Endometrium (tissue), 2 donors: ENCODE measurements around the gene SERPINB10.

ENCODE experiments used
- FAIRE-seq: peaks from 2 replicates; lab custom pipeline; 2012; peaks lifted over from hg19 to GRCh38; lab: Jason Lieb, UNC
- donor health status: control.
- donor health status: control.

Gene SERPINB10

DNA sequence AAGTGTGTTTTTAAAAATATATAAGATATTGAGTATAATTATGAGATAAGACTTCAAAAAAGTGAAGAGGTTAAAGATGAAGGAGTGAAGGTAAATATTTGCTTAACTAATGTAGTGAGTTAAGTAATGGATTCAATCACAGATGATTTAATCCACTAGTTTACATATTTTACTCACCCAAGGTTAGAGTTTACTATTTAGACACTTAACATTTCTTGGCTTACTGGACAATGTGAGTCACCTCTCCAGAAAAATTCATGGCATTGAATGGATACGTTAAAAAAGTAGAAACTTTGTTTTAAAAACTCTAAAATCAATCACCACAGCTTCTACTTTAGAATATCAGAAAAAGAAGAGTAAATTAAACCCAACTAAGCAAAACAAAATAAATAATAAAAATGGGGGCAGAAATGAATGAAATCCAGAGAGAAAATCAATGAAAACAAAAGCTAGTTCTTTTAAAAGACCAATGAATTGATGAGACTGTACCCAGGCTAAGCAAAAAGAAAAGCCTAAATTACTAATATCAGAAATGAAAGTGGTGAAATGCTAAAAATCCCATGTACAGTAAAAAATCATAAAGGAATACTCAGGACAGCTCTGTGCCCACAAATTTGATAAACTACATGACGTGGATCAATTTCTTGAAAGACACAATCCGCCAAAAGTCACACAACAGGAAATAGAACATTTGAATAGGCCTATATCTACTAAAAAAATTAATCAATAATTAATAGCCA lies 39.5 kb downstream of the SERPINB10 start:
- FAIRE-seq, result no peak

DNA sequence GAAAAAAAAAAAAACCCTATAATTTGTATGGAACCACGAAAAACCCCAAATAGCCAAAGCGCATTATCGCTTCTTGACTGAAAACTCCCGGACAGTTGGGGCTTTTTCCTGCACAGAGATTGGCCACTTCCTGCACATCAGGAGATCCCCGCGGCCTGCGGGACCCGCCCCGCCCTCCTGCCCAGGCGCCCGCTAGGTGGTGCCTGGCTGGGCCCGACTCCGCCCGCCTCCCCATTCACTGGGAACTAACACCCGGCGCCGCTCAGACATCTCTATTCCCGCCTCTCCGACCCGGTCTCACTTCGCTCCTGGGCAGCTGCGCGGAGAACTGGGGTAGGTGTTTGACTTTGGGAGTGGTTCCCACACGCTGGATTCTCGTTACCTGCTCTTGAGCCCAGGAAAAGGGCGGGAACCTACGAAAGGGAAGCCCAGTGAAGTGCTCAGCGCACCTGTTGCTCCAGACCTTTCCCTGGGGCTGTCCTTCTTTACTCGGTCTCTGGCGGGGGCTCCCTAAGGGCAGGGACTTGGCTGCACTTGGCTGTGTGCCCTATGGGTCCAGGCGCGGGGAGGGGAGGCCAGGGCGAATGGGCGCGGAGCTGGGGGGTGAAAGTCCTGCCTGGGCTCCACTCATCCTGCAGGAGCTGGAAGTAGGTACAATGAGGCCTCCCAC lies 41.4 kb downstream of the SERPINB10 start, which contains the start of gene HMSD:
TSS of gene HMSD (plus strand) at position 234 of the 670 bp plus-strand sequence. CDS start 4,155 bp downstream, outside the sequence.
- FAIRE-seq, result no peak

DNA sequence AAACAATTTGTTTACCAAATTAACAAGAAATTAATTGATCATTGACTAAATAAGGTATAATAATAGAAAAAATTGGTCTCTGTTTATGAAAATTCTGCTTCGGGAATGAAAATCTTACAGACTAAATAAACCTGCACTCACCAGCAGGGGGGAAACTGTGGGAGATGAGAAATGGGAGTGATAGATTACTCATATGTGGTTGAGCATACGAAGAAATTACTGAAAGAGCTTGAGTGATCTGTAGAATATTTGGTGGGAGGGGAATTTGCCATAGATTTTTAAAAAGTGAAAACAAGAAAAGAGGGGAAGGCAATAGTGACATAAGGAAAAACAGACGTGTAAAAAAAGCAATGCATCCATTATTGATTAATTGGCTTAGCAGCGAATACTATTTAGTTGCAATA lies 43.5 kb downstream of the SERPINB10 start:
- FAIRE-seq, result no peak

DNA sequence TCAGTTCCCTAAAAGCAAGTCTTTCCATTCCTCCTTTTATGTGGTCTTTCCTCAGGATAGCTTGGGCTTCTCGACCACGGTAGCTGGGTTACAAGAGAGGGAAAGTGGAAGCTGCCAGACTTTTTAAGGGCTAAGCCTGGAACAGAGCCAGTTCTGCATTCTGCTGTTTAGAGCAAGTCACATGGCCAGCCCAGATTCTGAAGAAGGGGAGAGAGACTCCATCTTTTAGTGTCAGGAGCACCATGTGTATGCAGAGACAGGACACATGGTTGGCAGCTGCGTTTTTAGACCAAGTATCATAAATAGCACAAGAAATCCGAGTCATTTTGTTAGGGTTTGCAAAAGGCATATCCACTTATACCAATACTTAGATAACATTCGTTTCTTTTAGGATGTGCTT lies 46.1 kb downstream of the SERPINB10 start:
- no peak for FAIRE-seq

DNA sequence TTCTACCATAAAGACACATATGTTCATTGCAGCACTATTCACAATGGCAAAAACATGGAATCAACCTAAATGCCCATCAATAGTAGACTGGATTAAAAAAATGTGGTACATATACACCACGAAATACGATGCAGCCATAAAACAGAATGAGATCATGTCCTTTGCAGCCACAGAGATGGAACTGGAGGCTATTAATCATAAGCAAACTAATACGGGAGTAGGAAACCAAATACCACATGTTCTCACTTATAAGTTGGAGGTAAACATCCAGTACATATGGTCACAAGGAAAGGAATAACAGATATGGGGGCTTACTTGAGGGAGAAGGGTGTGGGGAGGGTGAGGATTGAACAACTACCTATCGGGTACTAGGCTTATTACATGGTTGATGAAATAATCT lies 49.0 kb downstream of the SERPINB10 start:
- no peak for FAIRE-seq

DNA sequence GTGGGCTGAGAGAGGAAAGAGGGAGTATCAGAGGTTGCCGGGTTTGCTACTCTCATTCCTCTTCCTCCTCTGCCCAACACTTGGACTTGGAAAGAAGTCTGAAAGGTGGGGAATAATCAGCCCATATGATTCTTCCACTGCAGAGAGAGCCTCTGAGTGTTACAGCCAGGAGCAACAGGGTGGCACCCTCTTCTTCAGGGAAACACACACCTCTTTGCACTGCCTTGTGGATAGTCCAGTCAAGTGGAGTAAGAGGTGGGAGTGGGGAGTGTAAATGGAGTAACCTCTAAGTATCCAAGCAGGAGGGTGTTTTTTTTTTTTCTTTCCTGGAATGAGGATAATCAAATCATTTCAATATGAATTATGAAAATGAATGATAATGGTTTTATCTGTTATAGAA lies 53.1 kb downstream of the SERPINB10 start:
- FAIRE-seq, result no peak

DNA sequence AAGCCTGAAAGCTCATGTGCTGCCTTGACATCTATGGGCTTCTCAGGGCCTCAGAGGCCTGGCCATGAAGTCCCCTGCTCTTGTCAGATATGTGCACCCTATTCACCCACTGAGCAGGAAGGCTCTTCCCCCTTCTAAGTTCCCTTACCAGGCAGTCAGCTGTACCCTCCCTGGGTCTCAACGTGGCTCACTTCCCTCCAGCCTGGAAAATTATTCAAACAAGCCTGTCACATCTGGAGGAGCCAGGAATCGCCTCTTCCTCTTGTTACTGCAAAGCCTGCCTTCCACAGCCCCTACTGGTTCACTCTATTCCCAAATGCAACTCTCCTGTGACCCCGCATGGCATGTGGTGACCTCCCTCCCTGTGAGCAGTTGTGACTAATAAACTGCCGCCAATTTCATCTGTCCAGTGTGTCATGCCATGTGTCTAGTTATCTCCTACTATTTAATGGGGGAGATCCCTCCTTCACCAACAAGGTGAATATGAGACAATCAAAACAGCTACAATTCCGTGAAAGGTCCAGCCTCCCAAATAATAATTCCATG lies 53.8 kb downstream of the SERPINB10 start:
- no peak for FAIRE-seq

DNA sequence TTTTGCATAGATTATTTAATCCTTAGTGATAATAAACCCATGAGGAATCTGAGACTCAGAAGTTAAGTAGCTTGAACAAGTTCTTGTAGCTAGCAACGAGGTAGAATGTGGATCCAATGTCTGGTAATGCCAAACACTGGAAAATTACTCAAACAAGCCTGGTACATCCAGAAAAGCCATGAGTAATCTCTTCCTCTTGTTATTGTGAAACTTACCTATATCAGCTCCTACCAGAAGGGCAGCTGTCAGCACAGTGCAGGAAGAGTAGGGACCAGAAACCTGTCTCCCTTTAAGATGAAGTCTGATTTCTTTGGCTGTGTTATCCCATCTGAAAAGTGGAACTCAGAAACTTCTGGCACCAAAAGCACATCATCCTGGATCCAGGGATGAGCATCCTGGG lies 54.4 kb downstream of the SERPINB10 start:
- no peak for FAIRE-seq

DNA sequence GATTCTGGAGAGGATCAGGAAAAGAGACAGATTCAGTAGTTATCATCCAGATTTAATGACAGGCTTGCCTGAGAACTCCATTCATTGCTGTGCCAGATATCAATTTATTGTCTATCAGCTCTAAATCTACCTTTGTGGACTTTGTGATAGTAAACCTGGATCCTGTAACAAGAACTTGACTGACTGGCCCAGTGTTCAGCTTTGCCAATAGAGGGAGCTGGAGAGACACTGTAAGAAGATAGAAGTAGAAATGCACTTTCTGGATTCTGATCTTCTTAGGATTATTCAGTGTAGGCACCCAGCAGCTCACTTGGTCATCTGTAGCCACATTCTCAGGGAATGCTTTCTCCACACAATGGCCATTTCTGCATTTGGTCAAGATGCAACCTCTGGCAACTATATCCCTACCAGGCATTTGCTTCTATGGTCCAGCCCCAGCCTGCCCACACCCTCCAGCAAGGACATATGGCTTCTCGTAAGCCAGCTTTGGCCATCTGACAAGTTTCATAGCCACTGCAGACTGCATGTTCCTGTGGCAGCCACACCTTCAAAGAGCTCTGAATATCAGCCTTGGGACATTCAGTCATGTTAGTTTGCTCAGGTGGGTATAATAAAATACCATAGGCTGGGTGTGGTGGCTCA lies 56.0 kb downstream of the SERPINB10 start:
- no peak for FAIRE-seq

DNA sequence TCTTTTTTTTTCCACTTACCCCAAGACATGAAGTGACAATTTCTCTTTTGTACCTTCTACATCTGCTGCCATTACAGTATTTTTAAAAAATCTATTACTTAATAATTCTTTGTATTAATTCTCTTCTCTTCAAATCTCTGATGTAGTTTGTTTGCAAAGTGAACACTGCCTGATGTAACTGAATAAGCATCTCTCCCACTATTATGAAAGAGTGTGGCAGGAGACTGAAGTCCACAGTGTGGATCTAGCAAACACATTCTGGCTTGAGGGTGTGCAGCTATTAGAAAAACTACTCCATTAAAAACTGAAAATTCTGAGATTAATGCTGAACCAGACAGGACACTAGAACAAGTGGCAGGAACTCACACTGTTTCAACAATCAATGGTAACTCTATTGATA lies 57.1 kb downstream of the SERPINB10 start:
- no peak for FAIRE-seq

DNA sequence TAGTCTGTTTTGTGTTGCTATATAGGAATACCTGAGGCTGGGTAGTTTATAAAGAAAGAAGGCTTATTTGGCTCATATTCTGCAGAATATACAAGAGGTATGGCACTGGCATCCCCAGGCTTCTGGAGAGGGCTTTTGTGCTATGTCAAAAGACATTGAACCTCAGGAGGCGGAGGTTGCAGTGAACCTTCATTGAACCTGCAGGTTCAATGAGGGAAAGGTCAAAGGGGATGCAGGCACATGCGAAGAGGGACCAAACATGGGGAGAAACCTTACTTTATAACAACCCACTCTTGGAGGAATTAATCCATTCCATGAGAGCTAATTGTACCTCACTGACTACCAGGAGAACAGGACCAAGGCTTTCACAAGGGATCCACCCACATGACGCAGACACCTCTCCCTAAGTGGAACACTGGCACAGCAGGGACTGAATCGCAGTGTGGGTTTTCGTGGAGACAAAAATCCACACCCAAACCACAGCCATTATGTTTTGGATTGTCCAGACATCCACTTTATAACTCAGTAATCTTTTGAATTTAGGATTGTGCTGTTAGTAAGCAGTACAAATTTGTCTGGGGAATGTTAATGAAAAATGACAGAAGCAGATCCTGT lies 58.1 kb downstream of the SERPINB10 start:
- FAIRE-seq, result no peak

DNA sequence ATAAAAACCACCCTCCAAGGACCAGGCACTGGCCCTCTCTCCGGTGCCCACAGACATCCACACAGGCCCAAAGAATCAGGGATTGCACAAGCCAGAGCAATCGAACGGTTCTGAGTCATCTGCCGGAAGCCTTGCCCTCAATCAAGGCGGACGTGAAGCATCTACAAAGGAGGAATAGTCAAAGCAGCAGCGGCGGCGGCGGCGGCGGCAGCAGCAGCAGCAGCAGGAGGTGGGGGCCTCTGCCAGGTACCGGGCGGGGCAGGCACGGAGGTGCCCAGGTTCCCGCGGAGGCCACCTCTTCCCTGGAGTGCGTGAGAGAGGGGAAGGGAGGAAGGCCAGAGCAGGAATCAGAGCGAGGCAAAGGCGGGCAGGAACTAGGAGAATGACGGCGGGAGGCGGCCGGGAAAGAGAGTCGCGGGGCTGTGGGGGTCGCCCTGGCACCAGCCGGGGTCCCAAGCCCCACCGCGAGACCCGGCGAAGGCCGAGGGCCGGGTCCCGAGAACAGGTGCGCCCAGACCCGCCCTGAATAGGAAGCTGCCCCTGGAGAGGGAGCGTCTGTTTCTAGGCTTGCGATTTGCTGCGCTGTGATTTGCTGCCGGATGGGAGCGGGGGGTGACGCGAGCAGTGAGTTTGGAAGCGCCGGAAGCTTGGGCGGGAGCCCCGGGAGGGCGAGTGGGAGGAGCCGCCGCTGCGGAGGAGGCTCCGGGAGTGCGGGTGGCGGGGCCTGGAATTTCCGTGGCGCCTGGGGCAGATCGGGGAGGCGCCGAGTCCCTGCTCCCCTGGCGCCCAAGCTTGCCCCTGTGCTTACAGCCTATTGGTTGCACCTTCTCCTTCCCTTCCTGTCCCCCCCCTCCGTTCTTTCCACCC lies 62.4 kb downstream of the SERPINB10 start, which contains the start of gene SERPINB8:
TSS of gene SERPINB8 (plus strand) at position 140 of the 867 bp plus-strand sequence. CDS start 8,228 bp downstream, outside the sequence.
- peak; percentile 54 for FAIRE-seq

DNA sequence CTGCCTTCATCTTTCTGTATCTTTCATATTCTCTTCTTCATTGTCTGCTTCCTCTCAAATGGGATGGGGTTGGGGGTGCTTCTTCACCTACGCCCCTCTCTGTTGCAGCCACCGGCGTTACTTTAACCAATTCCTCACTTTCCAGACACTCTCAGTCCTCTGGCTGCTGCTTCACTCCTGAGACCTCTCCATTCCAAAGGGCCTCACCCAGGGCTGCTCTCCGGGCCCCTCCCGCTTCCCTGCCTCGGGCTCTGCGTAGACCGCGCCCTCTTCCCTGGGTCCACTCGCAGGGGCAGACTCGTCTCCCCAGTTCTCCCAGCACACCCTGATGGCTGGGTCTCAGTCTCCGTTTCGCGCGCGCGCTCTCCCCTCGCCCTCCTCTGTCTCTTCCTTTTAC lies 63.0 kb downstream of the SERPINB10 start:
- FAIRE-seq, result no peak

DNA sequence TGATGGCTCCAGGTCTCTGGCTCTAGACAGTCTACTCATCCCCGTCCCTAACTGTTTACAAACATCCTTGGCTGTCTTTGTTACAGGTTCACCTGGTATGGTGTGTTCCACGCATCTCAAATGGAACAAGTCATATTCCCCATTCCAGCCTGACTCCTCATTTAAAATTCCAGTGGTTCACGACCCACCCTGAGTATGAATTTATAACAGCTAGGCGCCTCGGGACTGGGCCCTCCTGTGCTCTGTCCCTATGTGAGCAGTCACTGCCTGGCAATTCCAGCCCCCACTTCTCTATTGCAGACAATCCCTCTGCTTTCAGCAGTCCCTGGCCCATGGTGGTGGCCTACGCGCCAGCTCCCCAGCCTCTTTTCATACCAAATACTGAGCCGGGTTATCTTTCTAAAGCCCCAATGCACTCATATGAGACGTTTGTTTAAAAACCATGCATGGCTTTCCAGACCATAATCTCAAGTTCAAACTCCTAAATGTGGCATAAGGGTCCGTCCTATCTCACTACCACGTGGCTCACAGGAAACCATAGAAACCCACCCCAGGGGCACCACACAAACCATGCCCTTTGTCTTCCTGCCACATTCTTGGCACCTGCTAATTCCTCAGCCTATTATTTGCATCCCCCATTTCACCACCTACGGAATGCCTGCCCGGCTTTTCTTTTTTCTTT lies 63.7 kb downstream of the SERPINB10 start:
- no peak for FAIRE-seq

DNA sequence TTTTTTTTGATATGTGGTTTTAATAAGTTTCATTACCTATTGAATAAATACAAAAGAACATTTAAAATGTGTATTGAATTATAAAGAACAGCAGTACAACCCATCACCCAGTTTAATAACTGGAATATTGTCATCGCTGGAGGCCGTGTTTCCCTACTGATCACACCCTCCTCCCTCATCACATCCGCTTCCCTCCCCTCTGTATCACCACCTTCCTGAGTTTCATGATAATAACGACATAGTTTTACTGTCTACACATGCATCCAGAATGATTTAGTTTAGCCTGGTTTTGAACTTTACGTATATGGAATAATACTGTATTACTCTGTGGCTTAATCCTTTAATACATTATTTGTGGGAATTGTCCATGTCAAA lies 64.2 kb downstream of the SERPINB10 start:
- FAIRE-seq, result no peak

DNA sequence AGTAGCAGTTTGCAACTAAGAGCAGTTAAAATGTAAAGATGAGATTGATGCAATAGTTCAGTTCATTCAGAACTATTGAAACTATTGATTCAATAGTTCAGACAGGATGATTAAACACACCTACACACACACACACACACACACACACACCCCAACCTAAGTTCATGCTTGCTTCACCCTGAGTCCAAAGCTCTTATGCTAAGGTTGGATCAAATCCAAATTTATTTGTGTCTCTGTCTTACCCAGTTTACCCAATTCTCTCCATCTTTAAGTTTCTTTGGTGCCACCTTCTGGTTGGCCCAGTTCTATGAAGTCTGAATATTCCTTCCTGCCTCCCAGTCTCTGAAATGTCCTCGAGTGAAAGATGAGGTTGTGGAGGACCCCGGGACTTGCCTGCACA lies 67.2 kb downstream of the SERPINB10 start:
- no peak for FAIRE-seq

DNA sequence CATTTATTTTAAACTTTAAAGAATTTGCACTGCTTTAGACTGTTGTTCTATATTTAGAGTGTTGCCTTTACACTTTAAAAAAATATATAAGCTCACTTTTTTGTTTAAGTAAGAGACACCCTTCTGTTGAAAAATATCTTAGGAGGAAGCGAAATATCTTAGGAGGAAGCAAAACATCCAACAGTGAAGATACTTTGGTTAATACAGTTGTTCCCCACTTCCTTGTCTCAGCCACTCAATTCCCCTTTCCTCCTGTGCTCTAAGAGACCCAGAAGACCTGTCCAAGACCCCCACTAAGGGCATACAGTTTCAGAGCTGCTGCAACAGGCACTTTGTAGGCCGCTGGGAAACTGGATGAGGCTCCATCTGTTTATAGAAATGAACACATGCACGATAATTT lies 67.9 kb downstream of the SERPINB10 start:
- FAIRE-seq, result no peak

DNA sequence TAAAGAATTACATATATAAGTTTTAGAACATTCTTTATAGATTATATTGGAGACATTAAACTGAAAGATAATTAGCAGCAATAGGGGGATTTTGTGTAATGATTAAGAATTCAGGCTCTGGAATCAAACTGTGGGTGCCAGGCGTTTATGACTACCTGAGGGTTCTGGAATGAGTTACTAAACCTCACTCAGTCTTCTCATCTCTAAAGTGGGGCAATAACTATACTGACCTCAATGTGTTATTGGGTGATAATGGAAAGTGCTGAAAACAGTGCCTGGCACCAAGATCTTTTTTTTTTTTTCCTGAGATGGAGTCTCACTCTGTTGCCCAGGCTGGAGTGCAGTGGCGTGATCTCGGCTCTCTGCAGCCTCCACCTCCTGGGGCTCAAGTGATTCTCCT lies 69.3 kb downstream of the SERPINB10 start:
- FAIRE-seq, result no peak

DNA sequence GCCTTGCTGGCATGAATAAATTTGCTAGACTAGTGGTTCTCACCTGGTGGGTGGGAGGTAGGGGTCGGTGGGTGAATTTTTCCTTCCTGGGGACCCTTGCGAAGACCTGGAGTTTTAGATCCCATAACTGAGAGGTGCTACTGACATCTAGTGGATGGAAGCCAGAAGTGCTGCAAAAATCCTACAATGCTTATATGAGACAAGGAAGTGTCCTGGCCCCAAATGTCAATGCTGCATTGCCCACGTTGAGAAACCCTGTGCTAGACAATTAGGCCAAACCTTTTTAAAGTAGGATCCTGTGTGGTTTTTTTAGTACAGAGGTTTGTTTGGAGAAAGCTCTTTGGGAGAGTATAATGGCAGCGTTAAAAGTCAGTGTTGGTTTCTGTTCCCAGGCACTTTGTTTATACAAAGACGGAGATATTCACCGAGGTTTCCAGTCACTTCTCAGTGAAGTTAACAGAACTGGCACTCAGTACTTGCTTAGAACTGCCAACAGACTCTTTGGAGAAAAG lies 71.7 kb downstream of the SERPINB10 start:
- FAIRE-seq, result no peak

DNA sequence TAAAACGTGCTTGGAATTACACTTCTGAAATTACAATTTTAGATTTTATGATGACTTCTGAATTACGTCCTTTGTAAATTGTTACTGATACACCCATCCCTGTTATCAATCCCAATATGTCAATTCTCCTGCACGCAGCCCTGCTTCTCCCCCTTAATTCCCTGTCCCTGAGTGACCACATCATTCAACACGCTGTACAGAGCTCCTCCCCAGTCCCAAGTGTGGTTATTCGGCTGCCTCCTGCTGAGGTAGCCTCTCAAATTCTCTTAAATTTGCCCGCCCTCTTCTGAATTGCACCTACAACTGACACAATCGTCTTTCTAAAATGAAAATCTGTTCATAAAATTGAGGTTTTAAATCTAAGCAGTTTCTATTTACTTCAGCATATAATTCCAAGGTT lies 72.3 kb downstream of the SERPINB10 start:
- FAIRE-seq, result no peak
